ENCODE measurements around the gene NMD3. TPM values are rescaled to one million over a fixed set of nuclear protein-coding genes. Genes with fewer than 3 reads are reported as not detected.

The NMD3 gene
- total RNA-seq, 1 experiment from 2014 or later: 61.7 TPM

DNA sequence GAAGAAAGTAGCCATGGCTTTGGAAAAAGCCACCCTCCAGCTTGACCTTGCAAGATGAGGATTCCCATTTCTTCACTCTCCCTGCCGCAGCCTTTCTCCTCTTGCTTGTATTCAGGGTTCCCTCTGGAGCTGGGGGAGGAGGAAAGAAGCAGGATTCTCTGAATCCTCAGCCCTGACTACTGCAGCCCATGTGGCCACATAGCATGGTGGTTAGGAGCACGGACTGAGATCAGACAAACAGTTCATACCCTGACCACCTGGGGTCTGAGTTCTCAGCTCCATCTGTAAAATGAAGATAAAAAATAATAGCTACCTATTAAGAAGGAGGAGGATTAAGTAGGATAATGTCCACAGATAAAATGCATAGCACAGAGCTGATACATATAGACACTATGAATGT is 72.3 kb downstream of the NMD3 start:
- Mint-ChIP-seq H3K27me3 (ENCODE audit: insufficient read depth, unreplicated experiment) (no peaks in the 10 kb centered on the region), H3K27ac (ENCODE audit: unreplicated experiment) (no peak overlapping the region), H3K36me3 (ENCODE audit: insufficient read depth, unreplicated experiment) (no peaks in the 10 kb centered on the region), H3K4me3 (ENCODE audit: unreplicated experiment) (no peak overlapping the region), H3K9me3 (ENCODE audit: unreplicated experiment) (peaks cover 9% of the 10 kb centered on the region), H3K4me1 (ENCODE audit: low read depth, unreplicated experiment) (no peaks in the 10 kb centered on the region)
- TF ChIP-seq, protein P1, sequence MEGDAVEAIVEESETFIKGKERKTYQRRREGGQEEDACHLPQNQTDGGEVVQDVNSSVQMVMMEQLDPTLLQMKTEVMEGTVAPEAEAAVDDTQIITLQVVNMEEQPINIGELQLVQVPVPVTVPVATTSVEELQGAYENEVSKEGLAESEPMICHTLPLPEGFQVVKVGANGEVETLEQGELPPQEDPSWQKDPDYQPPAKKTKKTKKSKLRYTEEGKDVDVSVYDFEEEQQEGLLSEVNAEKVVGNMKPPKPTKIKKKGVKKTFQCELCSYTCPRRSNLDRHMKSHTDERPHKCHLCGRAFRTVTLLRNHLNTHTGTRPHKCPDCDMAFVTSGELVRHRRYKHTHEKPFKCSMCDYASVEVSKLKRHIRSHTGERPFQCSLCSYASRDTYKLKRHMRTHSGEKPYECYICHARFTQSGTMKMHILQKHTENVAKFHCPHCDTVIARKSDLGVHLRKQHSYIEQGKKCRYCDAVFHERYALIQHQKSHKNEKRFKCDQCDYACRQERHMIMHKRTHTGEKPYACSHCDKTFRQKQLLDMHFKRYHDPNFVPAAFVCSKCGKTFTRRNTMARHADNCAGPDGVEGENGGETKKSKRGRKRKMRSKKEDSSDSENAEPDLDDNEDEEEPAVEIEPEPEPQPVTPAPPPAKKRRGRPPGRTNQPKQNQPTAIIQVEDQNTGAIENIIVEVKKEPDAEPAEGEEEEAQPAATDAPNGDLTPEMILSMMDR (IDR thresholded peaks at IDR 0.05; ENCODE audit: insufficient read depth in 1 of 2, low read depth in 1 of 2, low read length in 1 of 2, severe bottlenecking in 1 of 2, unreplicated experiment in 1 of 2): no peak
- H3K9me3 ChIP-seq: no peaks in the 10 kb centered on the region
- CTCF ChIA-PET: no interaction called here
- no peak for DNase-seq
- BruUV-seq (replicated peaks): no TSS peak
- no peaks in the 10 kb centered on the region for H3K27me3 ChIP-seq (replicated peaks; ENCODE audit: control insufficient read depth, insufficient read depth, low read length)
- POLR2A ChIA-PET: no interaction called here
- intact Hi-C loops (cut with micrococcal nuclease; ENCODE audit: unreplicated experiment): no loop called here
- H3K4me1 ChIP-seq: no peaks in the 10 kb centered on the region
- no peak overlapping the region for H3K4me3 ChIP-seq (ENCODE audit: low read depth, low read length)
- H3K36me3 ChIP-seq (ENCODE audit: control insufficient read depth, insufficient read depth, low read length): no peaks in the 10 kb centered on the region

DNA sequence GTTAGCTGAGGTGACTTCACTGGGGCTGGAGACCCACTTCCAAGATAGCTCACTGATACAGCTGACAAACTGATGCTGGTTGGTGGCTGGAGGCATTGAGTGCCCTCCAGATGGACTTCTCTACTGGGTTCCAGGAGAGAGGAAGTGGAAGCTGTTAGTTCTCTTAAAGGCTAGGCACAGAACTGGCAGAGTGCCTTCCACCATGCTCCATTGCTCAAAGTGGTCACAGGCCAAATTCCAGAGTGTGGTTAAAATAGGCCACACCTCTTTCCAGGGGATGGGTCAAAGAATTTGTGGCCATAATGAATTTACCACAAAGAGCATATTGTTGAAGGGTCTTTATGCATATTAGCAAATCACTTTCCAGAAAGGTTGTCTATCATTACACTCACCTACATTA is 74.2 kb downstream of the NMD3 start:
- no peaks in the 10 kb centered on the region for H3K27me3 ChIP-seq (replicated peaks; ENCODE audit: control insufficient read depth, insufficient read depth, low read length)
- no peak overlapping the region for H3K4me3 ChIP-seq (ENCODE audit: low read depth, low read length)
- H3K4me1 Mint-ChIP-seq (ENCODE audit: low read depth, unreplicated experiment): no peaks in the 10 kb centered on the region
- no peaks in the 10 kb centered on the region for H3K9me3 ChIP-seq
- H3K4me1 ChIP-seq: no peaks in the 10 kb centered on the region
- ChIA-PET CTCF (no interaction called here), POLR2A (no interaction called here)
- no peaks in the 10 kb centered on the region for H3K36me3 ChIP-seq (ENCODE audit: control insufficient read depth, insufficient read depth, low read length)
- no peak overlapping the region for H3K27ac Mint-ChIP-seq (ENCODE audit: unreplicated experiment)
- no peaks in the 10 kb centered on the region for H3K27me3 Mint-ChIP-seq (ENCODE audit: insufficient read depth, unreplicated experiment)
- intact Hi-C loops (cut with micrococcal nuclease; ENCODE audit: unreplicated experiment): no loop called here
- H3K9me3 Mint-ChIP-seq (ENCODE audit: unreplicated experiment): peaks cover 19% of the 10 kb centered on the region
- no peaks in the 10 kb centered on the region for H3K36me3 Mint-ChIP-seq (ENCODE audit: insufficient read depth, unreplicated experiment)
- DNase-seq: no peak
- BruUV-seq (replicated peaks): no TSS peak
- TF ChIP-seq, protein P1 (IDR thresholded peaks at IDR 0.05; ENCODE audit: insufficient read depth in 1 of 2, low read depth in 1 of 2, low read length in 1 of 2, severe bottlenecking in 1 of 2, unreplicated experiment in 1 of 2): no peak
- H3K4me3 Mint-ChIP-seq (ENCODE audit: unreplicated experiment): no peak overlapping the region

DNA sequence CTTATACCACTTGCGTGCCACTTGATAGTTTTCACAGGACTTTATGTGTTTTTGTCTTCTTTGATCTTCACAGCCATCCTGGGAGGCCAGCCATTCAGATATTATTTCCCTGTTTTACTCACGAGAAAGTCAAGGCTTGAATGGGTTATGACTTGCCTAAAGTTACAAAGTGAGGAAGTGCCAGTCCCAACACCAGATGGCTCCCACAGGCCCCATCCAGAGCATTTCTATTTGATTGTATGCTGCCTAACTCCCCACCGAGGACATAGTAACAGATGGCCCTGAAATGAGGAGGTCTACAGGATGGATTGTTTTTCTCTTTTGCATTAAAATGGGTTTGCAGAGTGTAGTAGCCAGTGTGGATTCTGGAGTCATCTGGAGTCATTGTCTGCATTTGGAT is 75.7 kb downstream of the NMD3 start:
- Mint-ChIP-seq H3K36me3 (ENCODE audit: insufficient read depth, unreplicated experiment) (no peaks in the 10 kb centered on the region), H3K4me3 (ENCODE audit: unreplicated experiment) (no peak overlapping the region), H3K9me3 (ENCODE audit: unreplicated experiment) (peaks cover 19% of the 10 kb centered on the region), H3K4me1 (ENCODE audit: low read depth, unreplicated experiment) (no peaks in the 10 kb centered on the region), H3K27ac (ENCODE audit: unreplicated experiment) (no peak overlapping the region), H3K27me3 (ENCODE audit: insufficient read depth, unreplicated experiment) (no peaks in the 10 kb centered on the region)
- TF ChIP-seq, protein P1 (IDR thresholded peaks at IDR 0.05; ENCODE audit: insufficient read depth in 1 of 2, low read depth in 1 of 2, low read length in 1 of 2, severe bottlenecking in 1 of 2, unreplicated experiment in 1 of 2): no peak
- ChIA-PET POLR2A (no interaction called here), CTCF (no interaction called here)
- no peaks in the 10 kb centered on the region for H3K9me3 ChIP-seq
- no peaks in the 10 kb centered on the region for H3K4me1 ChIP-seq
- DNase-seq: no peak
- no TSS peak for BruUV-seq (replicated peaks)
- no peak overlapping the region for H3K4me3 ChIP-seq (ENCODE audit: low read depth, low read length)
- H3K36me3 ChIP-seq (ENCODE audit: control insufficient read depth, insufficient read depth, low read length): no peaks in the 10 kb centered on the region
- intact Hi-C loops (cut with micrococcal nuclease; ENCODE audit: unreplicated experiment): no loop called here
- H3K27me3 ChIP-seq (replicated peaks; ENCODE audit: control insufficient read depth, insufficient read depth, low read length): no peaks in the 10 kb centered on the region

Other genes starting within 250 kb of the NMD3 start
- gene B3GALNT1, start 116.0 kb upstream of the NMD3 start, total RNA-seq (2022): 8.2 and 9.0 TPM in 2 replicates
- 45.9 and 51.6 TPM in 2 replicates for gene SPTSSB, start 150.2 kb downstream of the NMD3 start, total RNA-seq (2022)

All from Caco-2 (cell line).